Neutrophil (primary cell): ENCODE measurements around the gene BRWD1.
"Not testable (repeated sequence)": the region's sequence is repeated elsewhere in the genome, so short reads cannot be mapped to it uniquely, and the experiment has no call there.

Experiments used
- H3K27ac ChIP-seq: fragments of 200-600 bp; sonication (generic); 2 replicates; pipeline ENCODE4 v1.5.1; 2016; ENCODE audit warnings: mild to moderate bottlenecking, moderate library complexity
- H3K27me3 ChIP-seq: fragments of 200-600 bp; sonication (generic); 2 replicates; pipeline ENCODE4 v1.6.0; 2016; ENCODE audit warnings: mild to moderate bottlenecking
- H3K36me3 ChIP-seq: fragments of 200-600 bp; sonication (generic); 2 replicates; pipeline ENCODE4 v1.5.1; 2017
- H3K4me1 ChIP-seq, 2 experiments: fragments of 200-600 bp in 1 of 2; sonication (generic) in 1 of 2; 1 replicate in 1 of 2; 2 replicates in 1 of 2; pipeline versions ENCODE4 v1.5.1 to v1.6.1; 2013 to 2016; ENCODE audit warnings: low read depth in 1 of 2, low read length in 1 of 2, mild to moderate bottlenecking in 1 of 2, moderate library complexity in 1 of 2; ENCODE audit not compliant: control insufficient read depth in 1 of 2, insufficient read depth in 1 of 2
- H3K4me3 ChIP-seq, 2 experiments: fragments of 200-600 bp in 1 of 2; sonication (generic) in 1 of 2; 1 replicate in 1 of 2; 2 replicates in 1 of 2; pipeline ENCODE4 v1.5.1; 2013 to 2016; ENCODE audit warnings: low read depth in 1 of 2, low read length in 1 of 2, mild to moderate bottlenecking in 1 of 2, moderate library complexity in 1 of 2
- H3K9me3 ChIP-seq: fragments of 200-600 bp; sonication (generic); 2 replicates; pipeline ENCODE4 v1.5.1; 2016
- TF ChIP-seq, protein P1 (sequence below): fragments of 200-600 bp; sonication (generic); IDR thresholded peaks from 2 replicates; pipeline ENCODE4 v1.5.1; 2016; ENCODE audit warnings: antibody characterized with exemption

Gene BRWD1

DNA sequence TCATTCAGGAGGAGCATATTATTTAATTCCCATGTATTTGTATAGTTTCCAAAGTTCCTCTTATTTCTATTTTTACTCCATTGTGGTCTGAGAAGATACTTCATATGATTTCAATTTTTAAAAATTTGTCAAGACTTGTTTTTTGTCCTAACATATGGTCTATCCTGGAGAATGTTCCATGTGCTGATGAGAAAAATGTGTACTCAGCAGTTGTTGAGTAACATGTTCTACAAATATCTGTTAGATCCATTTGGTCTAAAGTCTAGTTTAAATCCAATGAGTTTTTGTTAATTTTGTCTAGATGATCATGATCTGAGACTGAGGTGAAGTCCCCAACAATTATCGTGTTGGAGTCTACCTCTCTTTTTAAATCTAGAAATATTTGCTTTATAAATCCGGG lies 144.6 kb downstream of the BRWD1 start:
- TF ChIP-seq, protein P1, sequence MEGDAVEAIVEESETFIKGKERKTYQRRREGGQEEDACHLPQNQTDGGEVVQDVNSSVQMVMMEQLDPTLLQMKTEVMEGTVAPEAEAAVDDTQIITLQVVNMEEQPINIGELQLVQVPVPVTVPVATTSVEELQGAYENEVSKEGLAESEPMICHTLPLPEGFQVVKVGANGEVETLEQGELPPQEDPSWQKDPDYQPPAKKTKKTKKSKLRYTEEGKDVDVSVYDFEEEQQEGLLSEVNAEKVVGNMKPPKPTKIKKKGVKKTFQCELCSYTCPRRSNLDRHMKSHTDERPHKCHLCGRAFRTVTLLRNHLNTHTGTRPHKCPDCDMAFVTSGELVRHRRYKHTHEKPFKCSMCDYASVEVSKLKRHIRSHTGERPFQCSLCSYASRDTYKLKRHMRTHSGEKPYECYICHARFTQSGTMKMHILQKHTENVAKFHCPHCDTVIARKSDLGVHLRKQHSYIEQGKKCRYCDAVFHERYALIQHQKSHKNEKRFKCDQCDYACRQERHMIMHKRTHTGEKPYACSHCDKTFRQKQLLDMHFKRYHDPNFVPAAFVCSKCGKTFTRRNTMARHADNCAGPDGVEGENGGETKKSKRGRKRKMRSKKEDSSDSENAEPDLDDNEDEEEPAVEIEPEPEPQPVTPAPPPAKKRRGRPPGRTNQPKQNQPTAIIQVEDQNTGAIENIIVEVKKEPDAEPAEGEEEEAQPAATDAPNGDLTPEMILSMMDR: no peak
- Histone ChIP-seq H3K4me1 (no peaks in the 10 kb centered on the region), H3K36me3 (peaks cover 12% of the 10 kb centered on the region), H3K27ac (no peak overlapping the region), H3K27me3 (no peaks in the 10 kb centered on the region), H3K4me3 (no peak overlapping the region), H3K9me3 (no peaks in the 10 kb centered on the region)

DNA sequence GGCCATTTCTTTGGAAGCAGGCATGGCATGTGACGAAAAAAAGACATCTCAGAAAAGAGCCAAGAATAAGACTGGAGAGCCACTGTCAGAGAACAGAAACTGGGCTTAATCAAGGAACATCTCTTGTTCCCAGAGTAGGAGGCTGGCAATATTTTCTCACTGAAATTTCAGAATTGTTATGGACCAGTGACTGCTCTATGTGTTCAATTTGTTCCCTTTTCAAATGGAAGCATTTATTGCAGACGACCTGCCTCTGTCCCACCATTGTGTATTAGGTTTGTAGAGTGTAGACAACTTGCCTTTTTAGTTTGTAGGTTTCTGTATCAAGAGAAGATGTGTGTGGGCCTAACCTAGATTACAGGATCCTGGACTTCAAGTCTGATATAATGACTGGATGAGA lies 148.9 kb downstream of the BRWD1 start:
- no peaks in the 10 kb centered on the region for H3K36me3 ChIP-seq
- no peaks in the 10 kb centered on the region for H3K4me1 ChIP-seq
- no peak overlapping the region for H3K27ac ChIP-seq
- H3K27me3 ChIP-seq: no peaks in the 10 kb centered on the region
- TF ChIP-seq, protein P1: no peak
- no peaks in the 10 kb centered on the region for H3K9me3 ChIP-seq
- H3K4me3 ChIP-seq: no peak overlapping the region

DNA sequence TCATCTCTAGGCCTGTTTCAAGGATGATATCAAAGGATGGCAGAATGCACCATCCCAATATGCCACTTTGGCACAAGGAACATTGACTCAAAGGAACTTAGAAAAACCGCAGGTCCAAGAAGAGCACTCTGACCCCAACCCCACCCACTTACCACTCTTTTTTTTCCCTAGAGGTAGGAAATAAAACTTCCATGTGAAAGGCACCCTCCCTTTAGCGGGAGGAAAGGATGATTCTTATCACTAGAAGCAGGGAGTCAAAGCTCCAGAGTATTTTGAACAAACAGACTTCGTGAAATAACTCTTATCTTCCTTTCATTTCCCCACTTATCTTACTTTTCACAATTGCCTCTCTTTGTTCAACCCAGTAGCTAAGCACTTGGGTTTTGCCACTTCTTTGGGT lies 152.4 kb downstream of the BRWD1 start:
- TF ChIP-seq, protein P1: no peak
- no peaks in the 10 kb centered on the region for H3K4me1 ChIP-seq
- no peak overlapping the region for H3K4me3 ChIP-seq
- H3K36me3 ChIP-seq: no peaks in the 10 kb centered on the region
- no peaks in the 10 kb centered on the region for H3K9me3 ChIP-seq
- H3K27me3 ChIP-seq: no peaks in the 10 kb centered on the region
- H3K27ac ChIP-seq: no peak overlapping the region

DNA sequence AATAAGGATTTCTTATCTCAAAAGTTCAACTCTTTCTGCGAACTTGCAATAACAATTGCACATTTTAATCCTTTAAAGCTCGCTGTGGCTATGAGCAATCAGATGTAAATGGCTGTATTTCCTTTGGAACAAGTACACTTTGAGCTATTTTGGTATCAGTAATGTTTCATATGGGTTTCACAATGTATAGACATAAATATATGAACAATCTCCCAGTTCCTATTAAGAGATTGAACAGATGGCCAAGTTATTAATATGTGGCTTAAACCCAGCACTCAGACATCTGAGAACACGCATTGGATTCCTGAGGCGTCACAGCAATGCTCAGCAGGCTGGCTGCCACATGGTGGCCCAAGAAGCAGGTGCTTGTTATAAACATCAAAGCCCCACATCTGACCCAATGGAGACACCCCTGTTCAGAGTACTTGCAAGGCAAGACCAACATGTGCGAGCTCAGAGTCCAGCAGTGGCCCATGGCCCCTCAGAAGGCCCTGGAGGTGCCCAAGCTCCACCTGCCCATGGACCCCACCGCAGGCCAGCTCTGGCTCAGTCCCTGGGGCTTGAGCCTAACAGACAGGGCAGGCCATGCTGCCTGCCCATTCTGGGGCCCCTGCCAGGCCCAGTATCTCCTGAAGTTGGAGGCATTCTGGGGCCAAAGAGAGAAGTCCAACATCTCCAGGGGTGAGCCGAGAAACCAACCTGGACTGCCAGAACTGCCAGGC lies 153.9 kb downstream of the BRWD1 start:
- H3K36me3 ChIP-seq: no peaks in the 10 kb centered on the region
- no peaks in the 10 kb centered on the region for H3K4me1 ChIP-seq
- no peak overlapping the region for H3K27ac ChIP-seq
- TF ChIP-seq, protein P1: no peak
- H3K27me3 ChIP-seq: no peaks in the 10 kb centered on the region
- H3K4me3 ChIP-seq: no peak overlapping the region
- H3K9me3 ChIP-seq: no peaks in the 10 kb centered on the region

DNA sequence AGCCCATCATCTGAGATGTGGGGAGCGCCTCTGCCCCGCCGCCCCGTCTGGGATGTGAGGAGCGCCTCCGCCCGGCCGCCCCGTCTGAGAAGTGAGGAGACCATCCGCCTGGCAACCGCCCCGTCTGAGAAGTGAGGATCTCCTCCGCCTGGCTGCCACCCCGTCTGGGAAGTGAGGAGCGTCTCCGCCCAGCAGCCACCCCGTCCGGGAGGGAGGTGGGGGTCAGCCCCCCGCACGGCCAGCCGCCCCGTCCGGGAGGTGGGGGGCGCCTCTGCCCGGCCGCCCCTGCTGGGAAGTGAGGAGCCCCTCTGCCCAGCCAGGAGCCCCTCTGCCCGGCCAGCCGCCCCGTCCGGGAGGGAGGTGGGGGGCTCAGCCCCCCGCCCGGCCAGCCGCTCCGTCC lies 156.2 kb downstream of the BRWD1 start:
- H3K4me1 ChIP-seq, H3K4me3 ChIP-seq, H3K36me3 ChIP-seq, H3K9me3 ChIP-seq, H3K27me3 ChIP-seq, H3K27ac ChIP-seq: not testable (repeated sequence)

DNA sequence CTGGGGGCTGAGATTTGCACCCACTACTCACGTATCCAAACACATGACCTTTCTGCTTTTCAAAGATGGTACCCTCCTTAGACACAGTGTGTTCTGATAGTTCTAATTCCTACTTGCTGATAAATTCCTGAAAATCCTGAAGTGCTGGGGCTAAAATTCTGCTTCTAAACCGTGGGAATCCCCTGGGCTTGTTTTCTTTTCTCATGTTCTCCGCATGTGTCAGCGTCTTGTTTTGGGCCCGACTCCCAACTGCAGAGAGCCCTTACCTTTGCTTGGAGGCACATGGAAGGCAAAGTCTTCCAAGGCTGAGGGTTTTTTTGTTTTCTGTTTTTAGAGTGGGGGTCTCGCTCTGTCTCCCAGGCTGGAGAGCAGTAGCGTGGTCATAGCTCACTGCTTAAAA lies 157.4 kb downstream of the BRWD1 start:
- TF ChIP-seq, protein P1: no peak
- Histone ChIP-seq H3K4me1 (no peaks in the 10 kb centered on the region), H3K9me3 (no peaks in the 10 kb centered on the region), H3K27ac (no peak overlapping the region), H3K36me3 (no peaks in the 10 kb centered on the region), H3K4me3 (no peak overlapping the region), H3K27me3 (no peaks in the 10 kb centered on the region)
